K562 (cell line): ENCODE measurements around the gene RCSD1. TPM values are rescaled to one million over a fixed set of nuclear protein-coding genes. Genes with fewer than 3 reads are reported as not detected.

Experiments used
- CHCHD3 ChIP-seq: fragments of 250-450 bp; sonication (Bioruptor Pico); IDR thresholded peaks from 2 replicates; pipeline ENCODE4 v2.1.2; 2022; ENCODE audit warnings: mild to moderate bottlenecking
- ESRRA ChIP-seq: fragments of 450-650 bp; IDR thresholded peaks from 2 replicates; pipeline ENCODE4 v1.6.1; 2014; ENCODE audit warnings: low read depth, mild to moderate bottlenecking, moderate library complexity, borderline replicate concordance
- FOXA3 ChIP-seq, 2 experiments: fragments of 450-650 bp in 1 of 2; sonication (generic) in 1 of 2; formaldehyde crosslinking; IDR thresholded peaks in 1 of 2; conservative IDR thresholded peaks in 1 of 2; 2 replicates each; pipeline versions ENCODE4 v1.4.0 to v1.8.0; 2020 to 2022; ENCODE audit warnings: mild to moderate bottlenecking in 2 of 2, missing genetic modification reagents in 1 of 2
- HDAC6 ChIP-seq: IDR thresholded peaks from 2 replicates; pipeline ENCODE4 v1.6.1; 2012; ENCODE audit warnings: low read depth, mild to moderate bottlenecking, control low read depth, inconsistent platforms, low read length, moderate library complexity
- HSF4 ChIP-seq: fragments of 250-450 bp; sonication (Bioruptor Pico); IDR thresholded peaks from 2 replicates; pipeline ENCODE4 v2.1.2; 2022; ENCODE audit warnings: mild to moderate bottlenecking, moderate library complexity, borderline replicate concordance
- KLF1 ChIP-seq: fragments of 450-650 bp; IDR thresholded peaks from 2 replicates; pipeline ENCODE4 v1.6.1; 2016; ENCODE audit warnings: missing genetic modification characterization, missing compliant biosample characterization
- MCM5 ChIP-seq: fragments of 450-650 bp; IDR thresholded peaks from 2 replicates; pipeline ENCODE4 v1.6.1; 2016; ENCODE audit warnings: low read depth
- NBN ChIP-seq: fragments of 450-650 bp; IDR thresholded peaks from 2 replicates; pipeline ENCODE4 v1.6.1; 2016; ENCODE audit warnings: low read depth, mild to moderate bottlenecking
- RBM17 ChIP-seq: fragments of 200-400 bp; formaldehyde crosslinking; IDR thresholded peaks from 2 replicates; pipeline ENCODE4 v1.6.1; 2017; ENCODE audit warnings: low read depth, mild to moderate bottlenecking, low read length, borderline replicate concordance
- SMAD3 ChIP-seq: fragments of 450-650 bp; formaldehyde crosslinking; conservative IDR thresholded peaks from 2 replicates; pipeline ENCODE4 v1.4.0; 2020; ENCODE audit warnings: mild to moderate bottlenecking
- SP1 ChIP-seq: sonication (generic); formaldehyde crosslinking; IDR thresholded peaks from 2 replicates; pipeline ENCODE4 v1.8.1; 2022; ENCODE audit warnings: mild to moderate bottlenecking, missing genetic modification reagents
- YY1 ChIP-seq, 3 experiments: IDR thresholded peaks; 2 replicates each; pipeline ENCODE4 v1.6.1; 2011; ENCODE audit warnings: low read length in 2 of 3, mild to moderate bottlenecking in 2 of 3, moderate library complexity in 2 of 3, borderline replicate concordance in 1 of 3, control low read depth in 1 of 3, low read depth in 1 of 3; ENCODE audit not compliant: insufficient read depth in 3 of 3, insufficient replicate concordance in 2 of 3, control insufficient read depth in 1 of 3, insufficient read length in 1 of 3; ENCODE audit errors: extremely low read depth in 1 of 3
- polyA plus RNA-seq, 8 experiments: library from polyadenylated mRNA; depleted of rRNA in 4 of 8; stranded (reverse) in 5 of 8; unstranded in 3 of 8; fragments of >200 nt; fragmentation: Nextera tagmentation in 2 of 8; fragmentation: Illumina TruSeq in 1 of 8; extraction: Ambion mirVana in 2 of 8; extraction: Trizol in 1 of 8; gene quantifications; 2 replicates each; pipeline versions ENCODE4 v1.2.1 to v1.2.3, GENCODE V29; 2011 to 2014; ENCODE audit warnings: inconsistent platforms in 1 of 8, missing spikeins in 1 of 8
- total RNA-seq, 7 experiments: library from RNA; depleted of rRNA in 6 of 7; stranded (reverse); fragments of >200 nt in 6 of 7; fragmentation: Illumina TruSeq in 2 of 7; extraction: Trizol in 2 of 7; gene quantifications; 2 replicates each; pipeline versions ENCODE4 v1.2.1 to v1.2.3, GENCODE V29; 2011 to 2021; ENCODE audit warnings: low replicate concordance in 1 of 7
- TF ChIP-seq, protein P1 (sequence below): IDR thresholded peaks from 3 replicates; pipeline ENCODE4 v1.6.1; 2011; ENCODE audit warnings: borderline replicate concordance, mild to moderate bottlenecking, moderate library complexity; ENCODE audit not compliant: insufficient read length; ENCODE audit errors: extremely low read depth
- TF ChIP-seq, protein P2 (sequence below), 3 experiments: IDR thresholded peaks in 2 of 3; conservative IDR thresholded peaks in 1 of 3; 2 replicates each; pipeline ENCODE4 v1.5.1; 2011 to 2012; ENCODE audit warnings: low read length in 3 of 3, mild to moderate bottlenecking in 3 of 3, control low read depth in 2 of 3, improper control_type of control experiment in 1 of 3, inconsistent platforms in 1 of 3, low read depth in 1 of 3, mixed read lengths in 1 of 3, moderate library complexity in 1 of 3; ENCODE audit not compliant: insufficient read depth in 2 of 3
- TF ChIP-seq, protein P3 (sequence below): fragments of 450-650 bp; IDR thresholded peaks from 2 replicates; pipeline ENCODE4 v1.6.1; 2016
- TF ChIP-seq, protein P4 (sequence below): sonication (generic); IDR thresholded peaks from 2 replicates; pipeline ENCODE4 v1.6.1; 2016
- TF ChIP-seq, protein P5 (sequence below): fragments of 250-450 bp; sonication (Bioruptor Pico); IDR thresholded peaks from 2 replicates; pipeline ENCODE4 v1.4.0; 2020; ENCODE audit warnings: borderline replicate concordance

The RCSD1 gene
- total and polyA plus RNA-seq, 9 of the 15 experiments (the other 6 are each of a cell fraction or from before 2014, with no cell fraction given): 7.8 to 69.8 (median 45.3) TPM

DNA sequence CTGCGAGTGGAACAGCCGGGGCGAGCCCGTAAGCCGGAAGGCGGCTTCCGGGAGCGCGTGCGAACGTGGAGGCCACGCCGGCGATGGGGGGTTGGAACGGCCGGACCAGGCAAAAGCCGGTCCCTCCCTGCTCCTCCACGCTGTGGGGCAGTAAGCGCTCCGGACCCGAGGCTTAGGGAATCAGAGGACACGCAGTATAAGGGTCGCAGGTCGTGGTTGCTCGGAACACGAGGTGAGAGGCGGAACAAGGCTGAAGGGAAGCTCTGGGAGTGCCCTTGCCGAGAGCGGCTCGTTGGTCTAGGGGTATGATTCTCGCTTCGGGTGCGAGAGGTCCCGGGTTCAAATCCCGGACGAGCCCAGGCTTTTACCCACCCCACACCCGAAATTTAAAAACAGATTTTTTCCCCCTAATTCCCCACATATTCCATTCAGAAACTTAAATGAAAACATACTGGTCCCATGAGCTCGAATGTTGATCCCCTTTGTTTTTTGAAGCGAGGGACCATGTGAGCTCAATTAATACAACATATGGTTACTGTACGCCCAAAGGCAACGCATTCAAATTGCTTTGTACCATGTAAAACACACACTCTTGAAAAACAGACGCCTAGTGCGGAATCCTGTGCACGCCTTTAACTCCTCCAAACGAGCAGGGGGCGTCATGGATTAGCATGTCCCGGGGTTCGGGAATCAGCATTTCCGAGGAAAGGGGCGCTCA is 84.6 kb downstream of the RCSD1 start (continued):
- TF ChIP-seq, protein P1, sequence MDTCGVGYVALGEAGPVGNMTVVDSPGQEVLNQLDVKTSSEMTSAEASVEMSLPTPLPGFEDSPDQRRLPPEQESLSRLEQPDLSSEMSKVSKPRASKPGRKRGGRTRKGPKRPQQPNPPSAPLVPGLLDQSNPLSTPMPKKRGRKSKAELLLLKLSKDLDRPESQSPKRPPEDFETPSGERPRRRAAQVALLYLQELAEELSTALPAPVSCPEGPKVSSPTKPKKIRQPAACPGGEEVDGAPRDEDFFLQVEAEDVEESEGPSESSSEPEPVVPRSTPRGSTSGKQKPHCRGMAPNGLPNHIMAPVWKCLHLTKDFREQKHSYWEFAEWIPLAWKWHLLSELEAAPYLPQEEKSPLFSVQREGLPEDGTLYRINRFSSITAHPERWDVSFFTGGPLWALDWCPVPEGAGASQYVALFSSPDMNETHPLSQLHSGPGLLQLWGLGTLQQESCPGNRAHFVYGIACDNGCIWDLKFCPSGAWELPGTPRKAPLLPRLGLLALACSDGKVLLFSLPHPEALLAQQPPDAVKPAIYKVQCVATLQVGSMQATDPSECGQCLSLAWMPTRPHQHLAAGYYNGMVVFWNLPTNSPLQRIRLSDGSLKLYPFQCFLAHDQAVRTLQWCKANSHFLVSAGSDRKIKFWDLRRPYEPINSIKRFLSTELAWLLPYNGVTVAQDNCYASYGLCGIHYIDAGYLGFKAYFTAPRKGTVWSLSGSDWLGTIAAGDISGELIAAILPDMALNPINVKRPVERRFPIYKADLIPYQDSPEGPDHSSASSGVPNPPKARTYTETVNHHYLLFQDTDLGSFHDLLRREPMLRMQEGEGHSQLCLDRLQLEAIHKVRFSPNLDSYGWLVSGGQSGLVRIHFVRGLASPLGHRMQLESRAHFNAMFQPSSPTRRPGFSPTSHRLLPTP: peak; percentile 89
- TF ChIP-seq, protein P2, sequence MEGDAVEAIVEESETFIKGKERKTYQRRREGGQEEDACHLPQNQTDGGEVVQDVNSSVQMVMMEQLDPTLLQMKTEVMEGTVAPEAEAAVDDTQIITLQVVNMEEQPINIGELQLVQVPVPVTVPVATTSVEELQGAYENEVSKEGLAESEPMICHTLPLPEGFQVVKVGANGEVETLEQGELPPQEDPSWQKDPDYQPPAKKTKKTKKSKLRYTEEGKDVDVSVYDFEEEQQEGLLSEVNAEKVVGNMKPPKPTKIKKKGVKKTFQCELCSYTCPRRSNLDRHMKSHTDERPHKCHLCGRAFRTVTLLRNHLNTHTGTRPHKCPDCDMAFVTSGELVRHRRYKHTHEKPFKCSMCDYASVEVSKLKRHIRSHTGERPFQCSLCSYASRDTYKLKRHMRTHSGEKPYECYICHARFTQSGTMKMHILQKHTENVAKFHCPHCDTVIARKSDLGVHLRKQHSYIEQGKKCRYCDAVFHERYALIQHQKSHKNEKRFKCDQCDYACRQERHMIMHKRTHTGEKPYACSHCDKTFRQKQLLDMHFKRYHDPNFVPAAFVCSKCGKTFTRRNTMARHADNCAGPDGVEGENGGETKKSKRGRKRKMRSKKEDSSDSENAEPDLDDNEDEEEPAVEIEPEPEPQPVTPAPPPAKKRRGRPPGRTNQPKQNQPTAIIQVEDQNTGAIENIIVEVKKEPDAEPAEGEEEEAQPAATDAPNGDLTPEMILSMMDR (IDR thresholded peaks at IDR 0.05 in 2 of 3, conservative IDR thresholded peaks at IDR 0.05 in 1 of 3; ENCODE audit: insufficient read depth in 2 of 3, low read depth in 1 of 3, low read length in 3 of 3): peak in 2 of 3 experiments; percentile 21 to 45; a peak in 3 of 6 replicates
- TF ChIP-seq, protein P3, sequence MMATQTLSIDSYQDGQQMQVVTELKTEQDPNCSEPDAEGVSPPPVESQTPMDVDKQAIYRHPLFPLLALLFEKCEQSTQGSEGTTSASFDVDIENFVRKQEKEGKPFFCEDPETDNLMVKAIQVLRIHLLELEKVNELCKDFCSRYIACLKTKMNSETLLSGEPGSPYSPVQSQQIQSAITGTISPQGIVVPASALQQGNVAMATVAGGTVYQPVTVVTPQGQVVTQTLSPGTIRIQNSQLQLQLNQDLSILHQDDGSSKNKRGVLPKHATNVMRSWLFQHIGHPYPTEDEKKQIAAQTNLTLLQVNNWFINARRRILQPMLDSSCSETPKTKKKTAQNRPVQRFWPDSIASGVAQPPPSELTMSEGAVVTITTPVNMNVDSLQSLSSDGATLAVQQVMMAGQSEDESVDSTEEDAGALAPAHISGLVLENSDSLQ: no peak
- TF ChIP-seq YY1 (IDR thresholded peaks at IDR 0.05; ENCODE audit: borderline replicate concordance in 1 of 3, control insufficient read depth in 1 of 3, extremely low read depth in 1 of 3, insufficient read depth in 3 of 3, insufficient read length in 1 of 3, insufficient replicate concordance in 2 of 3, low read depth in 1 of 3, low read length in 2 of 3) (no peak), KLF1 (tag) (peak; percentile 89), CHCHD3 (CRISPR knock-in tag) (no peak), SMAD3 (CRISPR knock-in tag) (peak; percentile 80), MCM5 (no peak), HDAC6 (peak; percentile 89; the same call in 1 of the 2 replicates), HSF4 (CRISPR knock-in tag) (no peak), SP1 (CRISPR knock-in tag) (peak; percentile 96), RBM17 (no peak), ESRRA (peak; percentile 85), FOXA3 (CRISPR knock-in tag; conservative IDR thresholded peaks at IDR 0.05 in 1 of 2, IDR thresholded peaks at IDR 0.05 in 1 of 2) (peak; percentile 43 to 91; a peak in 2 of 4 replicates), NBN (peak; percentile 93)
- TF ChIP-seq, protein P4, sequence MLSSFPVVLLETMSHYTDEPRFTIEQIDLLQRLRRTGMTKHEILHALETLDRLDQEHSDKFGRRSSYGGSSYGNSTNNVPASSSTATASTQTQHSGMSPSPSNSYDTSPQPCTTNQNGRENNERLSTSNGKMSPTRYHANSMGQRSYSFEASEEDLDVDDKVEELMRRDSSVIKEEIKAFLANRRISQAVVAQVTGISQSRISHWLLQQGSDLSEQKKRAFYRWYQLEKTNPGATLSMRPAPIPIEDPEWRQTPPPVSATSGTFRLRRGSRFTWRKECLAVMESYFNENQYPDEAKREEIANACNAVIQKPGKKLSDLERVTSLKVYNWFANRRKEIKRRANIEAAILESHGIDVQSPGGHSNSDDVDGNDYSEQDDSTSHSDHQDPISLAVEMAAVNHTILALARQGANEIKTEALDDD: 0 out of 2 replicates have a peak, but pooled peaks have one; percentile 6
- TF ChIP-seq, protein P5, sequence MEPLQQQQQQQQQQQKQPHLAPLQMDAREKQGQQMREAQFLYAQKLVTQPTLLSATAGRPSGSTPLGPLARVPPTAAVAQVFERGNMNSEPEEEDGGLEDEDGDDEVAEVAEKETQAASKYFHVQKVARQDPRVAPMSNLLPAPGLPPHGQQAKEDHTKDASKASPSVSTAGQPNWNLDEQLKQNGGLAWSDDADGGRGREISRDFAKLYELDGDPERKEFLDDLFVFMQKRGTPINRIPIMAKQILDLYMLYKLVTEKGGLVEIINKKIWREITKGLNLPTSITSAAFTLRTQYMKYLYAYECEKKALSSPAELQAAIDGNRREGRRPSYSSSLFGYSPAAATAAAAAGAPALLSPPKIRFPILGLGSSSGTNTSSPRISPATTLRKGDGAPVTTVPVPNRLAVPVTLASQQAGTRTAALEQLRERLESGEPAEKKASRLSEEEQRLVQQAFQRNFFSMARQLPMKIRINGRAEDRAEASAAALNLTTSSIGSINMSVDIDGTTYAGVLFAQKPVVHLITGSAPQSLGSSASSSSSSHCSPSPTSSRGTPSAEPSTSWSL: peak; percentile 92
